HL-60 (cell line): ENCODE data around the gene TMPRSS6.

Experiments used
- GABPA ChIP-seq: IDR thresholded peaks from 2 replicates; pipeline ENCODE4 v1.6.1; 2012; ENCODE audit warnings: low read depth
- POLR2AphosphoS5 ChIP-seq: IDR thresholded peaks from 2 replicates; pipeline ENCODE4 v1.6.1; 2012; ENCODE audit warnings: low read depth
- TF ChIP-seq, protein P1 (sequence below): IDR thresholded peaks from 2 replicates; pipeline ENCODE4 v1.6.1; 2012; ENCODE audit warnings: low read depth; ENCODE audit not compliant: insufficient replicate concordance
- TF ChIP-seq, protein P2 (sequence below): IDR thresholded peaks from one replicate; pipeline ENCODE4 v1.5.1; 2011; ENCODE audit warnings: low read length, control low read depth, inconsistent platforms; ENCODE audit not compliant: insufficient read depth

DNA sequence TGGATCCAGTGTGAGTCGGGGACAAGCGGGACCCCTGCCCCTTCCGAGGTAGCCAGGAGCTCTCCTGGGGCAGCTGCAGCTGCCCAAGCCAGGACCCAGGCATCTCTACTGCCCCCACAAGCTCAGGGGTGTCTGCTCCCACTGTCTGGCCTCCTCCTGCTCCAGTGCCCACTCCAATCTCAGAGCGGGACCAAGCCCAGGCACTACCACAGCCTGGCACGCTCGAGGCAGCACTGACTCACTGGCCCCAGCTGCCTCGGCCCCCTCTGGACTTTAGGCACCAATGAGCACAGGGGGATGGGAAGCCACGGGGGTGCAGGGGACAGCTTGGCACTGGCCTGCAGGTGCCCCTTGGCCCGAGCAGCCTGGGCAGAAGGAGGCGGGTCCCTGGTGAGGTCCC, 32.0 kb upstream of the TMPRSS6 start:
- TF ChIP-seq POLR2AphosphoS5 = no peak
- TF ChIP-seq, protein P1, sequence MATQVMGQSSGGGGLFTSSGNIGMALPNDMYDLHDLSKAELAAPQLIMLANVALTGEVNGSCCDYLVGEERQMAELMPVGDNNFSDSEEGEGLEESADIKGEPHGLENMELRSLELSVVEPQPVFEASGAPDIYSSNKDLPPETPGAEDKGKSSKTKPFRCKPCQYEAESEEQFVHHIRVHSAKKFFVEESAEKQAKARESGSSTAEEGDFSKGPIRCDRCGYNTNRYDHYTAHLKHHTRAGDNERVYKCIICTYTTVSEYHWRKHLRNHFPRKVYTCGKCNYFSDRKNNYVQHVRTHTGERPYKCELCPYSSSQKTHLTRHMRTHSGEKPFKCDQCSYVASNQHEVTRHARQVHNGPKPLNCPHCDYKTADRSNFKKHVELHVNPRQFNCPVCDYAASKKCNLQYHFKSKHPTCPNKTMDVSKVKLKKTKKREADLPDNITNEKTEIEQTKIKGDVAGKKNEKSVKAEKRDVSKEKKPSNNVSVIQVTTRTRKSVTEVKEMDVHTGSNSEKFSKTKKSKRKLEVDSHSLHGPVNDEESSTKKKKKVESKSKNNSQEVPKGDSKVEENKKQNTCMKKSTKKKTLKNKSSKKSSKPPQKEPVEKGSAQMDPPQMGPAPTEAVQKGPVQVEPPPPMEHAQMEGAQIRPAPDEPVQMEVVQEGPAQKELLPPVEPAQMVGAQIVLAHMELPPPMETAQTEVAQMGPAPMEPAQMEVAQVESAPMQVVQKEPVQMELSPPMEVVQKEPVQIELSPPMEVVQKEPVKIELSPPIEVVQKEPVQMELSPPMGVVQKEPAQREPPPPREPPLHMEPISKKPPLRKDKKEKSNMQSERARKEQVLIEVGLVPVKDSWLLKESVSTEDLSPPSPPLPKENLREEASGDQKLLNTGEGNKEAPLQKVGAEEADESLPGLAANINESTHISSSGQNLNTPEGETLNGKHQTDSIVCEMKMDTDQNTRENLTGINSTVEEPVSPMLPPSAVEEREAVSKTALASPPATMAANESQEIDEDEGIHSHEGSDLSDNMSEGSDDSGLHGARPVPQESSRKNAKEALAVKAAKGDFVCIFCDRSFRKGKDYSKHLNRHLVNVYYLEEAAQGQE = no peak
- TF ChIP-seq, protein P2, sequence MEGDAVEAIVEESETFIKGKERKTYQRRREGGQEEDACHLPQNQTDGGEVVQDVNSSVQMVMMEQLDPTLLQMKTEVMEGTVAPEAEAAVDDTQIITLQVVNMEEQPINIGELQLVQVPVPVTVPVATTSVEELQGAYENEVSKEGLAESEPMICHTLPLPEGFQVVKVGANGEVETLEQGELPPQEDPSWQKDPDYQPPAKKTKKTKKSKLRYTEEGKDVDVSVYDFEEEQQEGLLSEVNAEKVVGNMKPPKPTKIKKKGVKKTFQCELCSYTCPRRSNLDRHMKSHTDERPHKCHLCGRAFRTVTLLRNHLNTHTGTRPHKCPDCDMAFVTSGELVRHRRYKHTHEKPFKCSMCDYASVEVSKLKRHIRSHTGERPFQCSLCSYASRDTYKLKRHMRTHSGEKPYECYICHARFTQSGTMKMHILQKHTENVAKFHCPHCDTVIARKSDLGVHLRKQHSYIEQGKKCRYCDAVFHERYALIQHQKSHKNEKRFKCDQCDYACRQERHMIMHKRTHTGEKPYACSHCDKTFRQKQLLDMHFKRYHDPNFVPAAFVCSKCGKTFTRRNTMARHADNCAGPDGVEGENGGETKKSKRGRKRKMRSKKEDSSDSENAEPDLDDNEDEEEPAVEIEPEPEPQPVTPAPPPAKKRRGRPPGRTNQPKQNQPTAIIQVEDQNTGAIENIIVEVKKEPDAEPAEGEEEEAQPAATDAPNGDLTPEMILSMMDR = no peak
- TF ChIP-seq GABPA = no peak
